Measurements from ENCODE around the gene NPAS1. TPM values are rescaled to one million over a fixed set of nuclear protein-coding genes. Genes with fewer than 3 reads are reported as not detected.

Gene NPAS1
- polyA plus RNA-seq, 3 donors, result not detected

DNA sequence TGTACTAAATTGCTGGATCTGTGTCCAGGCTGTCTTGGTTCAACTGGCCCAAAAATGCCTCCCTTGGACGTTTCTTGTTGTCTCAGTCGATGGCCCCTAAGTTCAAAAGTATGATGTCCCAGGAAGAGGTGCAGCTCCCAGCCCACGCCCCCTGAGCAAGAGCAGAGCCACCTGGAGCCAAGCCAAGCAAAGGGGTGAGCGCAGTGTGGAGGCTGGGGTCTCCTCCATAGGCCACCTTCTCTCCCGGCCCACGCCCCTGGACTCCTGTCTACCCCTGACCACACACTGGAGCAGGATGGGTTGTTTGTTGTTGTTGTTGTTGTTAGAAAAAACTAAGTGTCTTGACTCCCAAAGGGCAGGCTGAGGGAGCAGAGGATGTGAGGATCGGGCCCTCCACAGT lies 26.0 kb upstream of the NPAS1 start:
- Histone ChIP-seq H3K27ac (ENCODE audit: low read depth in 1 of 2, low read length in 2 of 2) (peak overlapping the region in 1 of 2 donors; percentile 20), H3K4me1 (ENCODE audit: control insufficient read depth in 1 of 2, insufficient read depth in 2 of 2, low read length in 2 of 2) (peaks cover 7% of the 10 kb centered on the region in 2 donors), H3K9me3 (replicated peaks in 1 of 2; ENCODE audit: control insufficient read depth in 1 of 2, insufficient read depth in 1 of 2, low read length in 2 of 2) (no peaks in the 10 kb centered on the region), H3K79me2 (ENCODE audit: insufficient read depth, low read length) (no peaks in the 10 kb centered on the region), H3K36me3 (replicated peaks in 1 of 2; ENCODE audit: control insufficient read depth in 1 of 2, insufficient read depth in 2 of 2, low read length in 2 of 2) (peaks cover 54 to 73% of the 10 kb centered on the region in 2 donors), H3K9ac (ENCODE audit: insufficient read depth, low read length, poor library complexity, severe bottlenecking) (no peak overlapping the region), H4K20me1 (ENCODE audit: insufficient read depth, low read length) (no peaks in the 10 kb centered on the region), H2AFZ (ENCODE audit: insufficient read depth, low read depth, low read length, poor library complexity, severe bottlenecking) (no peak overlapping the region), H3K27me3 (ENCODE audit: control insufficient read depth in 2 of 2, insufficient read depth in 2 of 2, low read length in 2 of 2) (no peaks in the 10 kb centered on the region), H3K4me2 (replicated peaks; ENCODE audit: extremely low read depth, low read length, poor library complexity, severe bottlenecking) (no peak overlapping the region), H3K4me3 (replicated peaks in 1 of 3; ENCODE audit: low read depth in 2 of 3, low read length in 3 of 3) (no peak overlapping the region)
- Mint-ChIP-seq H3K4me3 (no peak overlapping the region), H3K9me3 (no peaks in the 10 kb centered on the region), H3K27ac (peak overlapping the region in 1 of 7 donors; percentile 42), H3K36me3 (peaks cover 59 to 69% of the 10 kb centered on the region in 2 donors), H3K4me1 (peaks cover 10% of the 10 kb centered on the region), H3K27me3 (ENCODE audit: low read depth in 3 of 3) (peaks cover 0 to 2% (median 2%) of the 10 kb centered on the region in 3 donors)
- no peak for DNase-seq
- intact Hi-C loops (cut with micrococcal nuclease), result no loop called here
- 98% methylated on average over 4 of the region's 7 CpGs for WGBS (ENCODE audit: insufficient coverage)
- TF ChIP-seq, protein P1, sequence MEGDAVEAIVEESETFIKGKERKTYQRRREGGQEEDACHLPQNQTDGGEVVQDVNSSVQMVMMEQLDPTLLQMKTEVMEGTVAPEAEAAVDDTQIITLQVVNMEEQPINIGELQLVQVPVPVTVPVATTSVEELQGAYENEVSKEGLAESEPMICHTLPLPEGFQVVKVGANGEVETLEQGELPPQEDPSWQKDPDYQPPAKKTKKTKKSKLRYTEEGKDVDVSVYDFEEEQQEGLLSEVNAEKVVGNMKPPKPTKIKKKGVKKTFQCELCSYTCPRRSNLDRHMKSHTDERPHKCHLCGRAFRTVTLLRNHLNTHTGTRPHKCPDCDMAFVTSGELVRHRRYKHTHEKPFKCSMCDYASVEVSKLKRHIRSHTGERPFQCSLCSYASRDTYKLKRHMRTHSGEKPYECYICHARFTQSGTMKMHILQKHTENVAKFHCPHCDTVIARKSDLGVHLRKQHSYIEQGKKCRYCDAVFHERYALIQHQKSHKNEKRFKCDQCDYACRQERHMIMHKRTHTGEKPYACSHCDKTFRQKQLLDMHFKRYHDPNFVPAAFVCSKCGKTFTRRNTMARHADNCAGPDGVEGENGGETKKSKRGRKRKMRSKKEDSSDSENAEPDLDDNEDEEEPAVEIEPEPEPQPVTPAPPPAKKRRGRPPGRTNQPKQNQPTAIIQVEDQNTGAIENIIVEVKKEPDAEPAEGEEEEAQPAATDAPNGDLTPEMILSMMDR (IDR thresholded peaks at IDR 0.05), result no peak

DNA sequence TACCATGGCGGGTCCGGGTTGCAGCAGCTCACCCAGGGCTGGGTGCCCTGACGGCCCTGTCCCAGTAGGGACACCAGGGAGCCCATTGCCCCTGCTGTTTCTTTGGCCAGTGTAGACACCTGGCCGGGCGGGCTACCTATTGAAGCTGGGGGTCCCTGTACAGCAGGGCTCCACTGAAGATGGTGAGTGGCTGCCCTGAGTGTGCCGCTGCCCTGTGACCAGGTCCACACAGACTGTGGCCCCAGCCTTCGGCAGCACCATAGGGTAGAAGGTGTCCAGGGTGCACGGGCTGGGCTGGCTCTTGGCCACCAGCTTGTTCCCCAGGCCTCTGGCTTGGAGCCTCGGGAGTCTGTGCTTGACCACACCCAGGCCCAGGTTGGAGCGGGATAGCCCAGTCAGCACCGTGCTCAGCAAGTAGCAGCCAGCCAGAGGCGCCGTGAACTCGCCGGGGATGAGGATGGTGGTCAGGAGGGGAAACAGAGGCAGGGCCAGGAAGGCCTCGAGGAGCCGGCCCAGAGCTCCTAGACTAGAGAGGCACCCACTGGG lies 25.4 kb upstream of the NPAS1 start:
- peaks cover 54 to 73% of the 10 kb centered on the region in 2 donors for H3K36me3 ChIP-seq (replicated peaks in 1 of 2; ENCODE audit: control insufficient read depth in 1 of 2, insufficient read depth in 2 of 2, low read length in 2 of 2)
- no peaks in the 10 kb centered on the region for H4K20me1 ChIP-seq (ENCODE audit: insufficient read depth, low read length)
- no peaks in the 10 kb centered on the region for H3K9me3 ChIP-seq (replicated peaks in 1 of 2; ENCODE audit: control insufficient read depth in 1 of 2, insufficient read depth in 1 of 2, low read length in 2 of 2)
- no peaks in the 10 kb centered on the region for H3K27me3 ChIP-seq (ENCODE audit: control insufficient read depth in 2 of 2, insufficient read depth in 2 of 2, low read length in 2 of 2)
- H3K4me3 ChIP-seq (replicated peaks in 1 of 3; ENCODE audit: low read depth in 2 of 3, low read length in 3 of 3), result no peak overlapping the region
- no peak overlapping the region for H3K9ac ChIP-seq (ENCODE audit: insufficient read depth, low read length, poor library complexity, severe bottlenecking)
- 97% methylated on average over 14 of the region's 17 CpGs for WGBS (ENCODE audit: insufficient coverage)
- Mint-ChIP-seq H3K4me1 (peaks cover 10% of the 10 kb centered on the region), H3K9me3 (no peaks in the 10 kb centered on the region), H3K27me3 (ENCODE audit: low read depth in 3 of 3) (peaks cover 0 to 2% (median 2%) of the 10 kb centered on the region in 3 donors), H3K27ac (no peak overlapping the region), H3K36me3 (peaks cover 60 to 69% of the 10 kb centered on the region in 2 donors), H3K4me3 (no peak overlapping the region)
- no peak for DNase-seq
- H3K4me1 ChIP-seq (ENCODE audit: control insufficient read depth in 1 of 2, insufficient read depth in 2 of 2, low read length in 2 of 2), result peaks cover 7% of the 10 kb centered on the region in 2 donors
- no peaks in the 10 kb centered on the region for H3K79me2 ChIP-seq (ENCODE audit: insufficient read depth, low read length)
- H2AFZ ChIP-seq (ENCODE audit: insufficient read depth, low read depth, low read length, poor library complexity, severe bottlenecking), result no peak overlapping the region
- TF ChIP-seq, protein P1 (IDR thresholded peaks at IDR 0.05), result no peak
- H3K27ac ChIP-seq (ENCODE audit: low read depth in 1 of 2, low read length in 2 of 2), result no peak overlapping the region
- intact Hi-C loops (cut with micrococcal nuclease), result no loop called here
- H3K4me2 ChIP-seq (replicated peaks; ENCODE audit: extremely low read depth, low read length, poor library complexity, severe bottlenecking), result no peak overlapping the region
